ENCODE data around the gene CNPY3.
"Not testable (repeated sequence)": the region's sequence is repeated elsewhere in the genome, so short reads cannot be mapped to it uniquely, and the experiment has no call there.

CNPY3 gene

DNA sequence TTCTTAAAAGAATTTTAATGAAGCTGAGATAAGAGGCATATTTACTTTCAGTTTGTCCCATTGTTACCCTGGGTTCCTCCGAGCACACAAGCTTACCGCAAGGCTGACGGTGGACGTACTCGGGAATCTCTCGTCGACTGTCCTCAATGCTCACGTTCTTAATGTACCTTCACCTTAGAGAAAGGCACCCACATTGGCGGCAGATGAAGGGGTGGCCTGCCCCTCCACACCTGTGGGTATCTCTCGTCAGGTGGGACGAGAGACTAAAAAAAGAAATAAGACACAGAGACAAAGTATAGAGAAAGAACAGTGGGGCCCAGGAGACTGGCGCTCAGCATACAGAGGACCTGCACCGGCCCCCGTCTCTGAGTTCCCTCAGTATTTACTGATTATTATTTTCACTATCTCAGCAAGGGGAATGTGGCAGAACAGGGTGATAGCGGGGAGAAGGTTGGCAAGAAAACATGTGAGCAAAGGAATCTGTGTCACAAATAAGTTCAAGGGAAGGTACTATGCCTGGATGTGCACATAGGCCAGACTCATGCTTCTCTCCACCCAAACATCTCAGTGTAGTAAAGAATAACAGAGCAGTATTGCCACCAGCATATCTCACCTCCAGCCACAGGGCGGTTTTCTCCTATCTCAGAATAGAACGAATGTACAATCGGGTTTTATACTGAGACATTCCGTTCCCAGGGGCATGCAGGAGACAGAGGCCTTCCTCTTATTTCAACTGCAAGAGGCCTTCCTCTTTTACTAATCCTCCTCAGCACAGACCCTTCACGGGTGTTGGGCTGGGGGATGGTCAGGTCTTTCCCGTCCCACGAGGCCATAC is 26.6 kb upstream of the CNPY3 start:
- H3K4me3 Mint-ChIP-seq; H3K36me3 Mint-ChIP-seq (ENCODE audit: low read depth); H3K9me3 Mint-ChIP-seq; H3K27me3 Mint-ChIP-seq (ENCODE audit: low read depth); H3K27ac Mint-ChIP-seq: not testable (repeated sequence)
- H3K4me1 Mint-ChIP-seq (ENCODE audit: low read depth): peaks cover 15% of the 10 kb centered on the region

DNA sequence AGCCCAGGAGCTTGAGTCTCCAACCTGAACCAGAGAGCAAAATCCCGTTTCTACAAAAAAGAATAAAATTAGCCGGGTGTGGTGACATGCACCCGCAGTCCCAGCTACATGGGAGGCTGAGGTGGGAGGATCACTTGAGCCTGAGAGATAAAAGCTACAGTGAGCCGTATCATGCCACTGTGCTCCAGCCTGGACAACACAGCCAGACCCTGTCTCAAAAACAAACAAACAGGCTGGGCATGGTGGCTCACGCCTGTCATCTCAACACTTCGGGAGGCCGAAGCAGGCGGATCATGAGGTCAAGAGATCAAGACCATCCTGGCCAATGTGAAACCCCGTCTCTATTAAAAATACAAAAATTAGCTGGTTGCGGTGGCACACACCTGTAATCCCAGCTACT is 24.8 kb upstream of the CNPY3 start:
- no peaks in the 10 kb centered on the region for H3K27me3 Mint-ChIP-seq (ENCODE audit: low read depth)
- peaks cover 10% of the 10 kb centered on the region for H3K4me1 Mint-ChIP-seq (ENCODE audit: low read depth)
- H3K9me3 Mint-ChIP-seq: no peaks in the 10 kb centered on the region
- H3K36me3 Mint-ChIP-seq (ENCODE audit: low read depth): no peaks in the 10 kb centered on the region
- no peak overlapping the region for H3K4me3 Mint-ChIP-seq
- H3K27ac Mint-ChIP-seq: no peak overlapping the region

DNA sequence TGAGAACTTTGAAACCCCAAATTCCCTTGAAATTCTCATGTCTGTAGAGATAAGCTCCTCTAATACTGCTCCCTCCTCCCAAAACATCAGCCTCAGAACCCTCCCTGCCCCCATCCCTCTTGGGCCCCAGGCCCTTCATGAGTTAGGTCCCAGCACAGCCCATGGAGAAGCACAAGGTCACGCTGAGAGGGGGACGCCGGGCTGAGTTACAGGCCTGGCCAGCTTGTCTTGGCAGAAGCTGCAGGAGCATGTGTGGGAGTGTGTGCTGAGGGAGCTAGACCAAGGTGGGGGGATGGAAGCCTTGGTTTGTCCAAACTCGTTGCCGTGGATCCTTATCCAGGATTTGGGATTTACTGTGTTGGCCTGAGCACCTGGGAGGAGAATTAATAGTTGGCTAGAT is 21.9 kb upstream of the CNPY3 start:
- Mint-ChIP-seq H3K9me3 (no peaks in the 10 kb centered on the region), H3K4me3 (no peak overlapping the region), H3K27ac (no peak overlapping the region), H3K36me3 (ENCODE audit: low read depth) (no peaks in the 10 kb centered on the region), H3K27me3 (ENCODE audit: low read depth) (peaks cover 8% of the 10 kb centered on the region), H3K4me1 (ENCODE audit: low read depth) (peaks cover 5% of the 10 kb centered on the region)

- Mint-ChIP-seq H3K4me1 (ENCODE audit: low read depth) (peaks cover 4% of the 10 kb centered on the region), H3K27ac (no peak overlapping the region), H3K36me3 (ENCODE audit: low read depth) (no peaks in the 10 kb centered on the region), H3K9me3 (no peaks in the 10 kb centered on the region), H3K27me3 (ENCODE audit: low read depth) (peaks cover 10% of the 10 kb centered on the region), H3K4me3 (no peak overlapping the region)
These were observed 19.4 kb upstream of the CNPY3 start for GRCh38 chr6:42909835-42910234.

DNA sequence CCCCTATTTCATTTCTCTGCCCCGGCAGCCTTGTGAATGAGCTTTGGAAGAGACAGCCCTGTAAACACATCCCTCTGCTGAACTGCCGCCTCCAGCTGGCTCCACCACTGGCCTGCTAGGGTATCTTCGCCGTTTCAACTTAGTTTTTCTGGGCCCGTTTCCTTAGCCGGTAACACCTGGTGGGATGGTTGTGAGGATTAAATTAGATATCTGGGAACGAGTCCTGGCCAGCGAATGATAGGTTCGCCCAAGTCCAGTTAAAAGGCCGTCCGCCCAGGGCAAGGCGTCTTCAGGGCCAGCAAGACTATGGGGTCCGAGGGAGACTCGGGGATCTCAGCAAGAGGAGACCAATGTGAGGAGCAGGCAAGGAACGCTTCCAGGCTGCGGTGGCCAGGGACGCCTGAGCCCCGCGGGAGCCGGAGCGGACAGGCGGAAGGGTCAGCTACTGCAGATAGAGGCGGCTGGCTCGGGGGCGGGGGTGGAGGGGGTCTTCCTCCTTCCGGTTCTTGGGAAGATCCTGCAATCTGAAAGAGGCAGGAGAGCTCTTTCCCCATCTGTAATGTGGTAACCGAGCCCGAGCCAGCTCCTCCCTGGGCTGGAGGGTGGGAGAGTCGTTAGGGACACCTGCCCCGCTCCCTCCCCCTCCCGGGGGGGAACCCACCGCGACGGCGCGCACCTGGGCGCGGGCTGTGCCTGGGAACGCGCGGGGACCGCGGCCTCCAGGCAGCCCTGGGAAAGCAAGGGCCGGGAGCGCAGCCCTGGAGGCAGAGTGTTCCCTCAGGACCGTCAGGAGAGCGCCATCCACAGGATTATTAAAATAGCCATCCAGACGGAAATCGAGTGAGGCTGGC is 17.9 kb upstream of the CNPY3 start:
- no peaks in the 10 kb centered on the region for H3K9me3 Mint-ChIP-seq
- no peak overlapping the region for H3K4me3 Mint-ChIP-seq
- H3K27ac Mint-ChIP-seq: no peak overlapping the region

DNA sequence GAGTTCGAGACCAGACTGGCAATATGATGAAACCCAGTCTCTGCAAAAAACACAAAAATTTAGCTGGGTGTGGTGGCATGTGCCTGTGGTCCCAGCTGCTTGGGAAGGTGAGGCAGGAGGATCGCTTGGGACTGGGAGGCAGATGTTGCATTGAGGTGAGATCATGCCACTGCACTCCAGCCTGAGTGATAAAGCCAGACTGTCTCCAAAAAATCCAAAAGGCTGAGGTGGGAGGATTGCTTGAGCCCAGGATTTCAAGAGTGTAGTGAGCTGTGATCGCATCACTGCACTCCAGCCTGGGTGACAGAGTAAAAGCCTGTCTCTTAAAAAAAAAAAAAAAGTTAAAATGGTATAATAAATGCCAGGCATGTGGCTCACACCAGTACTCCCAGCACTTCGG is 14.7 kb upstream of the CNPY3 start:
- Mint-ChIP-seq H3K4me3 (no peak overlapping the region), H3K27me3 (ENCODE audit: low read depth) (peaks cover 10% of the 10 kb centered on the region), H3K9me3 (no peaks in the 10 kb centered on the region), H3K27ac (no peak overlapping the region), H3K4me1 (ENCODE audit: low read depth) (peaks cover 4% of the 10 kb centered on the region), H3K36me3 (ENCODE audit: low read depth) (no peaks in the 10 kb centered on the region)

More for the DNA sequence above, 17.9 kb upstream of the CNPY3 start:
- H3K36me3 Mint-ChIP-seq (ENCODE audit: low read depth): no peaks in the 10 kb centered on the region
- H3K27me3 Mint-ChIP-seq (ENCODE audit: low read depth): peaks cover 10% of the 10 kb centered on the region
- H3K4me1 Mint-ChIP-seq (ENCODE audit: low read depth): peaks cover 4% of the 10 kb centered on the region

- Mint-ChIP-seq H3K4me3 (no peak within 1 kb of the TSS), H3K36me3 (ENCODE audit: low read depth) (no peaks in the 10 kb centered on the region), H3K27me3 (ENCODE audit: low read depth) (peaks cover 10% of the 10 kb centered on the region), H3K9me3 (no peaks in the 10 kb centered on the region), H3K27ac (no peak within 1 kb of the TSS), H3K4me1 (ENCODE audit: low read depth) (peaks cover 4% of the 10 kb centered on the region)
These were observed 13.5 kb upstream of the CNPY3 start, which contains the start of gene PTCRA for GRCh38 chr6:42915732-42916131. PTCRA (plus strand) TSS chr6:42916053; CDS start chr6:42916070, 17 bp downstream.

DNA sequence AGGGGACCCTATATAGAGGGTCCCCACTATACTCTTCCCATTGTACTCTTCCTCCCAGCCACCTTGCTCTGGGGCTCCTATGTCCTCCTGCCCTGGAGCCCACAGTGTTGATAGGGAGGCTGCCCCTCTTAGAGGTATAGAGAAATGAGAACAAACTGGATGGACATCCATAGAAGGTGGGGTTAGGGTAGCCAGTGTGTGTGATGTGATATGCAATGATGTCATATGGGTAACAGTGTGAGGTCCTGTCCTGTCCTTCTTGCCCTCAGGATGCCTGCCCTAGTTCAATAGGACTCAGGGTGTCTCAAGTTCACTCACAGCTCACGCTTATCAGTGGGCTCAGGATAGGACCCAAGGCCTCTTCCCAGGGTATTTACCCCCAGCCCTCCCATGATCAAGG is 13.0 kb upstream of the CNPY3 start:
- no peak overlapping the region for H3K4me3 Mint-ChIP-seq
- no peaks in the 10 kb centered on the region for H3K36me3 Mint-ChIP-seq (ENCODE audit: low read depth)
- peaks cover 6% of the 10 kb centered on the region for H3K27me3 Mint-ChIP-seq (ENCODE audit: low read depth)
- no peak overlapping the region for H3K27ac Mint-ChIP-seq
- peaks cover 1% of the 10 kb centered on the region for H3K4me1 Mint-ChIP-seq (ENCODE audit: low read depth)
- no peaks in the 10 kb centered on the region for H3K9me3 Mint-ChIP-seq

GRCh38 chr6:42921801-42922200 is 7.5 kb upstream of the CNPY3 start:
- no peaks in the 10 kb centered on the region for H3K4me1 Mint-ChIP-seq (ENCODE audit: low read depth)
- no peak overlapping the region for H3K27ac Mint-ChIP-seq
- H3K9me3 Mint-ChIP-seq: no peaks in the 10 kb centered on the region

DNA sequence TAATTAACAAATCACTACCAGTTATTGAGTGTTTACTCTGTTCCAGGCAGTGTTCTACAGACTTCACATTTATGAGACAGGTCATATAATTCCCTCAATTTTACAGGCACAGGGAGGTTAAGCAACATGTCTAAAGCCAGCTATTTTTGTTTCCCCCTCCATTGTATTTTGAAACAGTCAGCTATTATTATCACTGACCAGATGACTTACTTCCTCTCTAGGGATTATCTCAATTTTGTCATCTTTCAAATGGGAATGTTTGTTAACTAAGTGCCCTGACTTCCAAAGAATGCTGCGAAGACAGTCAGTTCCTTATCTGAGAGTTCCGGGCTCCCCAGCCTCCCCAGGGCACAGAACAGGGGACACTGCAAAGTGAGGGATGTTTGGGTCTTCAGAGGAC is 5.6 kb upstream of the CNPY3 start:
- Mint-ChIP-seq H3K4me1 (ENCODE audit: low read depth) (peaks cover 4% of the 10 kb centered on the region), H3K27ac (no peak overlapping the region), H3K27me3 (ENCODE audit: low read depth) (peaks cover 4% of the 10 kb centered on the region), H3K9me3 (no peaks in the 10 kb centered on the region), H3K36me3 (ENCODE audit: low read depth) (peaks cover 2% of the 10 kb centered on the region), H3K4me3 (no peak overlapping the region)

More at GRCh38 chr6:42921801-42922200, 7.5 kb upstream of the CNPY3 start:
- H3K27me3 Mint-ChIP-seq (ENCODE audit: low read depth): peaks cover 4% of the 10 kb centered on the region
- H3K4me3 Mint-ChIP-seq: no peak overlapping the region
- H3K36me3 Mint-ChIP-seq (ENCODE audit: low read depth): no peaks in the 10 kb centered on the region

GRCh38 chr6:42925248-42925857 is 3.9 kb upstream of the CNPY3 start:
- Mint-ChIP-seq H3K27ac (no peak overlapping the region), H3K9me3 (no peaks in the 10 kb centered on the region), H3K4me1 (ENCODE audit: low read depth) (peaks cover 9% of the 10 kb centered on the region), H3K36me3 (ENCODE audit: low read depth) (peaks cover 5% of the 10 kb centered on the region), H3K4me3 (no peak overlapping the region), H3K27me3 (ENCODE audit: low read depth) (peaks cover 4% of the 10 kb centered on the region)

GRCh38 chr6:42929821-42930360 is 611 bp downstream of the CNPY3 start:
- peaks cover 29% of the 10 kb centered on the region for H3K36me3 Mint-ChIP-seq (ENCODE audit: low read depth)
- H3K4me3 Mint-ChIP-seq: peak overlapping the region; percentile 97
- no peaks in the 10 kb centered on the region for H3K27me3 Mint-ChIP-seq (ENCODE audit: low read depth)

DNA sequence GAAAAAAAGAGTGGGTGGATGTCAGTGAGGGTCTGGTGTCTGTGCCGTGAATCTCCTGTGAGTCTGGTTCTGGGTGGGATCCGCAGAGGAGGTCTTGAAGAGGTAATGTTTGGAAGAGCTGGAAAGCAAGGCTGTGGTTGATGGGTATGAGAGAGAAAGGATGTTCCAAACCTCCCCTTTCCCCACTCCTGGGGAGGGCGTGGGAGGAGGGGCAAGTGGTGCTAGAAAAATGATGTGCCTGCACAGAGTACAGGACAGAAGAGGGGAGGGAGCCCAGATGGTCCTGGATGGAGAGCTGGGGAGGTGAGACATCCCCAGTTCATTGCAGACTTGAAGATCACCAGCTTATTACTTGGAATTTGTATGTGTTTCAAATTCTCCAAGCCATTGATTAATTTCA is 3.1 kb downstream of the CNPY3 start:
- H3K9me3 Mint-ChIP-seq: no peaks in the 10 kb centered on the region
- H3K36me3 Mint-ChIP-seq (ENCODE audit: low read depth): peaks cover 41% of the 10 kb centered on the region
- H3K27ac Mint-ChIP-seq: no peak overlapping the region
- H3K4me3 Mint-ChIP-seq: peak overlapping the region; percentile 2
- no peaks in the 10 kb centered on the region for H3K27me3 Mint-ChIP-seq (ENCODE audit: low read depth)
- H3K4me1 Mint-ChIP-seq (ENCODE audit: low read depth): peaks cover 31% of the 10 kb centered on the region

More at GRCh38 chr6:42929821-42930360, 611 bp downstream of the CNPY3 start:
- Mint-ChIP-seq H3K9me3 (no peaks in the 10 kb centered on the region), H3K27ac (peak overlapping the region; percentile 98), H3K4me1 (ENCODE audit: low read depth) (peaks cover 31% of the 10 kb centered on the region)

GRCh38 chr6:42933205-42933604 is 3.9 kb downstream of the CNPY3 start:
- Mint-ChIP-seq H3K4me3 (no peak overlapping the region), H3K9me3 (no peaks in the 10 kb centered on the region), H3K4me1 (ENCODE audit: low read depth) (peaks cover 31% of the 10 kb centered on the region), H3K27ac (no peak overlapping the region), H3K27me3 (ENCODE audit: low read depth) (no peaks in the 10 kb centered on the region), H3K36me3 (ENCODE audit: low read depth) (peaks cover 44% of the 10 kb centered on the region)
